ENCODE results near the gene ADAMTS13. TPM values are rescaled to one million over a fixed set of nuclear protein-coding genes. Genes with fewer than 3 reads are reported as not detected.

The ADAMTS13 gene
- total RNA-seq, 4 donors from 2014 or later = 1.9 to 2.2 (median 2.0) TPM; not detected in 1

GRCh38 chr9:133429214-133429613, 7.0 kb downstream of the ADAMTS13 start:
- TF ChIP-seq CTCF (IDR thresholded peaks at IDR 0.05; ENCODE audit: low read depth) = no peak

DNA sequence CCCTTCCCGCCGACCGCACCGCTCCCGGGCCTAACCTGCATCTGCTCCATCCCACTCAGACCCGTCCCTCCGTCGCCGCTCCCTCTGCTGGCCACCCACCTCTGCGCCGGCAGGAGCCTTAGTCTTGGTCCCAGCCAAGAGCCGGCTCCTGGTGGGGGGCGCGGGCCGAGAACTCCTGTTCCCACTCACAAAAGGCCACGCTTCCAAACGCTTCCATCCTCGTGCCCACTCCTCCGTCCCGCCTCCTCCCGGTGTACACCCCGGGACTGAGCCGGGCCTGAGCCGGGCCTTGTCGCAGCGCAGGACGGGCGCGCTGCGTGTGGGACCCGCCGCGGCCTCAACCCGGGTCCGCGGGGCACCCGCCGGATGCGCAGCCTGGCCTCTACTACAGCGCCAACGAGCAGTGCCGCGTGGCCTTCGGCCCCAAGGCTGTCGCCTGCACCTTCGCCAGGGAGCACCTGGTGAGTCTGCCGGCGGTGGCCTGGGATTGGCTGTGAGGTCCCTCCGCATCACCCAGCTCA, 7.5 kb downstream of the ADAMTS13 start:
- no peak for TF ChIP-seq CTCF (IDR thresholded peaks at IDR 0.05; ENCODE audit: low read depth)

- TF ChIP-seq CTCF (IDR thresholded peaks at IDR 0.05; ENCODE audit: low read depth) = no peak
Observed at GRCh38 chr9:133430244-133430643, 8.1 kb downstream of the ADAMTS13 start.

DNA sequence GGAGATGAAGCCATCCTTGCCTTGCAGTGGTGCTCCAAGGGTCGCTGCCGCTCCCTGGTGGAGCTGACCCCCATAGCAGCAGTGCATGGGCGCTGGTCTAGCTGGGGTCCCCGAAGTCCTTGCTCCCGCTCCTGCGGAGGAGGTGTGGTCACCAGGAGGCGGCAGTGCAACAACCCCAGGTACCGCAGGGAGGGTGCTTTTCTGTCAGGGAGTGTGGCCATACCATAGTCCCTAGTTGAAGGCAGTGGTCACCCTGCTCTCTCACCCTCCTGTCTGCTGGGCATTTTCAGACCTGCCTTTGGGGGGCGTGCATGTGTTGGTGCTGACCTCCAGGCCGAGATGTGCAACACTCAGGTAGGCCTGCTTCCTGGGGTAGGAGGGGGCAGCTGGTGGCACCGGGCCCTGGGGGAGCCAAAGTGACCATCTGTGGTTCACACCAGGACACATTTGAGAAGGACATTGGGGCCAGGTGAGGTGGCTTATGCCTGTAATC, 11.2 kb downstream of the ADAMTS13 start:
- TF ChIP-seq CTCF (IDR thresholded peaks at IDR 0.05; ENCODE audit: low read depth) = no peak

- no peak for TF ChIP-seq CTCF (IDR thresholded peaks at IDR 0.05; ENCODE audit: low read depth)
Observed at GRCh38 chr9:133436681-133437080, 14.5 kb downstream of the ADAMTS13 start.

GRCh38 chr9:133437753-133438531, 15.8 kb downstream of the ADAMTS13 start:
- TF ChIP-seq CTCF (IDR thresholded peaks at IDR 0.05; ENCODE audit: low read depth) = no peak

DNA sequence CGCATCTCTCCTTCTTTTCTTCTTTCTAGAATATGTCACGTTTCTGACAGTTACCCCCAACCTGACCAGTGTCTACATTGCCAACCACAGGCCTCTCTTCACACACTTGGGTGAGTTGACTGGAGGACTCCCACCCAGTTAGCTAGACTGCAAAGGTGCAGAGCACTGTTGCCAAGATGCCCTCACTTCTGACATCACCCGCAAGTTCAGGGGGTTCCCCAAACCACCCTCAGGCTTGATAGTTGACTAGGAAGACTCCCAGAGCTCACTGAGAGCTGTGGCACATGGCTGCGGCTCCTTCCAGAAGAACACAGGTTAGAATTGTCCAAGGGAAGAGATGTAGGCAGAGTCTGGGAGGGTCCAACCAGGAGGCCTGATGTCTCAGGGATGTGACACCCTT, 17.2 kb downstream of the ADAMTS13 start:
- no peak for TF ChIP-seq CTCF (IDR thresholded peaks at IDR 0.05; ENCODE audit: low read depth)
